Mammary epithelial cell (primary cell): ENCODE measurements around the gene NUDT16L1.

Experiments used
- CTCF ChIP-seq, 2 donors: IDR thresholded peaks in 1 of 2; conservative IDR thresholded peaks in 1 of 2; 2 replicates each; pipeline ENCODE4 v1.5.1; 2011 to 2012; ENCODE audit warnings: inconsistent platforms in 2 of 2, low read length in 2 of 2, mild to moderate bottlenecking in 2 of 2, control low read depth in 1 of 2, low read depth in 1 of 2; ENCODE audit not compliant: insufficient read depth in 1 of 2; ENCODE audit errors: extremely low read depth in 1 of 2
- EZH2 ChIP-seq: IDR thresholded peaks from 2 replicates; pipeline ENCODE4 v1.6.1; 2012; ENCODE audit warnings: low read length, inconsistent platforms, borderline replicate concordance

DNA sequence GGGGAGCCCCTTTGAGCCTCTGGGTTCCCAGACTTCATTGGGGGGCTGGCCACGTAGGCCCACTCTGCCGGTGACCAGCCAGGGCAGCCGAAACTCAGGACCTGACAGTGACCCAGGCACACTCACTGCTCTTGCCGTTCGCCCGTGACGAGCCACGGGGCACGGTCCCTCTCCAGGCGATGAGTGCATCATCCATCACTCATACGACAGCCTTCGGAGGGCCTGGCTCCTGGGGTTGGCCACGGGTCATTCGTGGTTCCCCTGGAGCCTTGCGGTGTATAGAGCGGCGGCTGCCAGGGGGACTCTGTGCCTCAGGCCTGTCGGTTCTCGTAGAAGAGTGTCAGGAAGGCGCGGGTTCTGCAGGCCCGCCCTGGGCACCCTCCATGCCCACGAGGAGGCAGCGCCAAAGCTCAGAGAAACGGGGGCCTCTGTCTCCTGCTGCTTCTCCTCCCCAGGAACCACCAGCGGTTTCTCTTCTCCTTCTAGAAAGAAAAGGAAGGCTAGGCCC is 11.2 kb upstream of the NUDT16L1 start:
- no peak for TF ChIP-seq CTCF (conservative IDR thresholded peaks at IDR 0.05 in 1 of 2, IDR thresholded peaks at IDR 0.05 in 1 of 2; ENCODE audit: extremely low read depth in 1 of 2, insufficient read depth in 1 of 2, low read depth in 1 of 2, low read length in 2 of 2)
- no peak for TF ChIP-seq EZH2
